ENCODE data around the gene VAC14. TPM values are rescaled to one million over a fixed set of nuclear protein-coding genes. Genes with fewer than 3 reads are reported as not detected.
"Not testable (repeated sequence)": the region's sequence is repeated elsewhere in the genome, so short reads cannot be mapped to it uniquely, and the experiment has no call there.

VAC14 gene
- 23.8 and 37.3 TPM in 2 replicates for total RNA-seq (2014; rRNA removed; shearing (Covaris generic))

GRCh38 chr16:70800781-70801480 lies at the start of gene VAC14:
TSS of gene VAC14 (minus strand) at chr16:70801158. CDS start at chr16:70800900, 258 bp downstream.
- DNase-seq (ENCODE audit: low read depth): peak; percentile 89

- DNase-seq (ENCODE audit: low read depth): not testable (repeated sequence)
Observed at GRCh38 chr16:70823498-70824118, 22.6 kb upstream of the VAC14 start.

- not testable (repeated sequence) for DNase-seq (ENCODE audit: low read depth)
Observed at GRCh38 chr16:70822734-70823133, 21.8 kb upstream of the VAC14 start.

GRCh38 chr16:70818088-70818487 lies 17.1 kb upstream of the VAC14 start:
- DNase-seq (ENCODE audit: low read depth): not testable (repeated sequence)

GRCh38 chr16:70809392-70810060 lies 8.6 kb upstream of the VAC14 start:
- DNase-seq (ENCODE audit: low read depth): no peak

- DNase-seq (ENCODE audit: low read depth): no peak
Observed at GRCh38 chr16:70808371-70808770, 7.4 kb upstream of the VAC14 start.

- peak; percentile 69 for DNase-seq (ENCODE audit: low read depth)
Observed at GRCh38 chr16:70805787-70806186, 4.8 kb upstream of the VAC14 start.

GRCh38 chr16:70805380-70805779 lies 4.4 kb upstream of the VAC14 start:
- DNase-seq (ENCODE audit: low read depth): no peak

GRCh38 chr16:70804734-70805169 lies 3.8 kb upstream of the VAC14 start:
- DNase-seq (ENCODE audit: low read depth): no peak

- DNase-seq (ENCODE audit: low read depth): peak; percentile 66
Observed at GRCh38 chr16:70804153-70804733, 3.3 kb upstream of the VAC14 start.

- DNase-seq (ENCODE audit: low read depth): no peak
Observed at GRCh38 chr16:70803319-70803718, 2.4 kb upstream of the VAC14 start.

GRCh38 chr16:70801611-70802010 lies 653 bp upstream of the VAC14 start:
- no peak for DNase-seq (ENCODE audit: low read depth)

GRCh38 chr16:70800311-70800710 lies 647 bp downstream of the VAC14 start:
- DNase-seq (ENCODE audit: low read depth): no peak

GRCh38 chr16:70796301-70796700 lies 4.7 kb downstream of the VAC14 start:
- DNase-seq (ENCODE audit: low read depth): no peak

- no peak for DNase-seq (ENCODE audit: low read depth)
Observed at GRCh38 chr16:70795296-70795912, 5.6 kb downstream of the VAC14 start.

- no peak for DNase-seq (ENCODE audit: low read depth)
Observed at GRCh38 chr16:70793851-70794502, 7.0 kb downstream of the VAC14 start.

GRCh38 chr16:70790815-70791214 lies 10.1 kb downstream of the VAC14 start:
- no peak for DNase-seq (ENCODE audit: low read depth)

- no peak for DNase-seq (ENCODE audit: low read depth)
Observed at GRCh38 chr16:70789595-70790447, 11.1 kb downstream of the VAC14 start.

- DNase-seq (ENCODE audit: low read depth): peak; percentile 59
Observed at GRCh38 chr16:70788668-70789594, 12.0 kb downstream of the VAC14 start.

Data from Daoy (cell line).